Neural crest cell (in vitro differentiated cells): ENCODE results near the gene SLC7A6OS. TPM values are rescaled to one million over a fixed set of nuclear protein-coding genes. Genes with fewer than 3 reads are reported as not detected.

Experiments
- DNase-seq: peaks from one replicate; pipeline ENCODE4 v3.0.0; 2021; ENCODE audit warnings: low read depth, mixed read lengths, low spot score
- H3K27ac Mint-ChIP-seq: one replicate; pipeline ENCODE4 v1.8.0; 2021; ENCODE audit warnings: mild to moderate bottlenecking, mixed read lengths; ENCODE audit not compliant: unreplicated experiment
- H3K27me3 Mint-ChIP-seq: 2 replicates; pipeline ENCODE4 v1.8.0; 2021; ENCODE audit warnings: low read depth, mild to moderate bottlenecking, mixed read lengths
- H3K36me3 Mint-ChIP-seq: 2 replicates; pipeline ENCODE4 v1.8.0; 2021; ENCODE audit warnings: low read depth, mild to moderate bottlenecking, mixed read lengths
- H3K4me1 Mint-ChIP-seq: 2 replicates; pipeline ENCODE4 v1.8.0; 2021; ENCODE audit warnings: mixed read lengths
- H3K4me3 Mint-ChIP-seq: one replicate; pipeline ENCODE4 v1.8.0; 2021; ENCODE audit warnings: mild to moderate bottlenecking, mixed read lengths
- H3K9me3 Mint-ChIP-seq: 2 replicates; pipeline ENCODE4 v1.8.0; 2021; ENCODE audit warnings: mixed read lengths
- CTCF ChIP-seq: fragments of 200-600 bp; sonication (generic); conservative IDR thresholded peaks from 2 replicates; pipeline ENCODE4 v1.5.0; 2021; ENCODE audit warnings: antibody characterized with exemption, mild to moderate bottlenecking
- total RNA-seq: library from RNA; stranded (reverse); gene quantifications from 2 replicates; pipeline ENCODE4 v1.2.1, GENCODE V29; 2021

The SLC7A6OS gene
- total RNA-seq, 1 donor from 2014 or later, result 23.8 TPM

- Mint-ChIP-seq H3K9me3 (no peaks in the 10 kb centered on the region), H3K27ac (no peak overlapping the region), H3K4me3 (no peak overlapping the region), H3K36me3 (peaks cover 5% of the 10 kb centered on the region), H3K4me1 (no peaks in the 10 kb centered on the region), H3K27me3 (no peaks in the 10 kb centered on the region)
- no peak for TF ChIP-seq CTCF
- no peak for DNase-seq
Observed at GRCh38 chr16:68282064-68282452, 28.7 kb downstream of the SLC7A6OS start.

GRCh38 chr16:68281368-68282063 lies 29.2 kb downstream of the SLC7A6OS start:
- no peaks in the 10 kb centered on the region for H3K4me1 Mint-ChIP-seq
- H3K27ac Mint-ChIP-seq, result peak overlapping the region; percentile 31
- no peak for DNase-seq
- H3K36me3 Mint-ChIP-seq, result peaks cover 3% of the 10 kb centered on the region
- no peak for TF ChIP-seq CTCF
- no peaks in the 10 kb centered on the region for H3K9me3 Mint-ChIP-seq
- no peaks in the 10 kb centered on the region for H3K27me3 Mint-ChIP-seq
- H3K4me3 Mint-ChIP-seq, result no peak overlapping the region

- TF ChIP-seq CTCF, result no peak
- H3K36me3 Mint-ChIP-seq, result no peaks in the 10 kb centered on the region
- peaks cover 5% of the 10 kb centered on the region for H3K4me1 Mint-ChIP-seq
- no peaks in the 10 kb centered on the region for H3K27me3 Mint-ChIP-seq
- no peak overlapping the region for H3K27ac Mint-ChIP-seq
- no peak for DNase-seq
- H3K9me3 Mint-ChIP-seq, result no peaks in the 10 kb centered on the region
- no peak overlapping the region for H3K4me3 Mint-ChIP-seq
Observed at GRCh38 chr16:68279726-68280558, 30.8 kb downstream of the SLC7A6OS start.

- Mint-ChIP-seq H3K27ac (no peak overlapping the region), H3K9me3 (no peaks in the 10 kb centered on the region), H3K4me3 (no peak overlapping the region), H3K4me1 (peaks cover 5% of the 10 kb centered on the region), H3K36me3 (no peaks in the 10 kb centered on the region), H3K27me3 (no peaks in the 10 kb centered on the region)
- no peak for TF ChIP-seq CTCF
- no peak for DNase-seq
Observed at GRCh38 chr16:68276223-68276622, 34.5 kb downstream of the SLC7A6OS start.

- no peak overlapping the region for H3K27ac Mint-ChIP-seq
- H3K4me3 Mint-ChIP-seq, result no peak overlapping the region
- no peaks in the 10 kb centered on the region for H3K27me3 Mint-ChIP-seq
- no peaks in the 10 kb centered on the region for H3K9me3 Mint-ChIP-seq
- DNase-seq, result no peak
- no peak for TF ChIP-seq CTCF
- H3K36me3 Mint-ChIP-seq, result no peaks in the 10 kb centered on the region
- peaks cover 5% of the 10 kb centered on the region for H3K4me1 Mint-ChIP-seq
Observed at GRCh38 chr16:68275611-68276191, 35.0 kb downstream of the SLC7A6OS start.
